HL-60 (cell line): ENCODE measurements around the gene DGKH.

ENCODE experiments used
- DNase-seq, 2 experiments: peaks; one replicate each; pipeline ENCODE4 v3.0.0-alpha.2; 2010 to 2020; ENCODE audit warnings: low read depth in 1 of 2, low spot score in 1 of 2
- H3K27ac ChIP-seq: fragments of 250-450 bp; sonication (Bioruptor Pico); replicated peaks from 2 replicates; pipeline ENCODE4 v1.5.1; 2020; ENCODE audit warnings: mild to moderate bottlenecking, moderate library complexity
- H3K27me3 ChIP-seq: fragments of 250-450 bp; sonication (Bioruptor Pico); 2 replicates; pipeline ENCODE4 v1.5.1; 2021; ENCODE audit warnings: mild to moderate bottlenecking, moderate library complexity; ENCODE audit not compliant: insufficient read depth, poor library complexity, severe bottlenecking
- H3K4me3 ChIP-seq: replicated peaks from 2 replicates; pipeline ENCODE4 v1.5.1; 2011; ENCODE audit warnings: mild to moderate bottlenecking, control low read depth, low read length; ENCODE audit not compliant: insufficient read depth
- CTCF ChIP-seq: IDR thresholded peaks from one replicate; pipeline ENCODE4 v1.5.1; 2011; ENCODE audit warnings: low read length, control low read depth, inconsistent platforms; ENCODE audit not compliant: insufficient read depth
- GABPA ChIP-seq: IDR thresholded peaks from 2 replicates; pipeline ENCODE4 v1.6.1; 2012; ENCODE audit warnings: low read depth
- POLR2AphosphoS5 ChIP-seq: IDR thresholded peaks from 2 replicates; pipeline ENCODE4 v1.6.1; 2012; ENCODE audit warnings: low read depth
- REST ChIP-seq: IDR thresholded peaks from 2 replicates; pipeline ENCODE4 v1.6.1; 2012; ENCODE audit warnings: low read depth; ENCODE audit not compliant: insufficient replicate concordance
- SPI1 ChIP-seq: IDR thresholded peaks from 2 replicates; pipeline ENCODE4 v1.6.1; 2012; ENCODE audit warnings: low read depth, mild to moderate bottlenecking, borderline replicate concordance

The DGKH gene

GRCh38 chr13:42190529-42190928 is 142.1 kb downstream of the DGKH start:
- DNase-seq, result no peak
- Histone ChIP-seq H3K27ac (no peak overlapping the region), H3K27me3 (no peaks in the 10 kb centered on the region), H3K4me3 (no peak overlapping the region)
- TF ChIP-seq POLR2AphosphoS5 (no peak), REST (no peak), SPI1 (no peak), CTCF (no peak), GABPA (no peak)

- Histone ChIP-seq H3K27ac (no peak overlapping the region), H3K4me3 (no peak overlapping the region), H3K27me3 (no peaks in the 10 kb centered on the region)
- no peak for DNase-seq
- TF ChIP-seq POLR2AphosphoS5 (no peak), CTCF (no peak), REST (no peak), SPI1 (no peak), GABPA (no peak)
Measured at GRCh38 chr13:42211704-42212464, 163.4 kb downstream of the DGKH start.

GRCh38 chr13:42214446-42214845 is 166.0 kb downstream of the DGKH start:
- Histone ChIP-seq H3K27ac (no peak overlapping the region), H3K27me3 (no peaks in the 10 kb centered on the region), H3K4me3 (no peak overlapping the region)
- TF ChIP-seq CTCF, result no peak
- DNase-seq, result no peak

- no peak for TF ChIP-seq REST
- peak; percentile 37 for TF ChIP-seq CTCF
- no peak for TF ChIP-seq GABPA
- no peak for TF ChIP-seq POLR2AphosphoS5
- no peak for TF ChIP-seq SPI1
- Histone ChIP-seq H3K27ac (no peak overlapping the region), H3K27me3 (no peaks in the 10 kb centered on the region), H3K4me3 (no peak overlapping the region)
- DNase-seq, result peak in 1 of 2 experiments; percentile 46
Measured at GRCh38 chr13:42215578-42216421, 167.4 kb downstream of the DGKH start.
